A549 (cell line): Measurements from ENCODE around the gene ACTG1. TPM values are rescaled to one million over a fixed set of nuclear protein-coding genes. Genes with fewer than 3 reads are reported as not detected.

Source experiments
- ATAC-seq, 2 experiments: fragments of 200-7000 bp in 1 of 2; fragments of >200 bp in 1 of 2; cut with Nextera tagmentation in 1 of 2; cut with Tn5 transposase in 1 of 2; 3 replicates each; pipeline versions ENCODE4 v1.8.0 to v1.9.1; 2018 to 2020; ENCODE audit warnings: mild to moderate bottlenecking in 1 of 2, moderate library complexity in 1 of 2
- CTCF ChIA-PET: fragments of 300-600 bp; sonication (Branson Sonifier 250); formaldehyde crosslinking; extraction: SDS; loops from one replicate; lab custom pipeline; 2021; ENCODE audit warnings: antibody characterized with exemption, inconsistent platforms; lab: Yijun Ruan, JAX
- POLR2A ChIA-PET: fragments of 350-600 bp; formaldehyde crosslinking; extraction: SDS; loops from one replicate; lab custom pipeline; 2021; ENCODE audit warnings: antibody characterized with exemption, inconsistent platforms; lab: Yijun Ruan, JAX
- DNase-seq, 2 experiments: peaks; one replicate each; pipeline versions ENCODE4 v3.0.0 to v3.0.0-alpha.2; 2011 to 2016; ENCODE audit warnings: low read depth in 1 of 2, low spot score in 1 of 2
- FAIRE-seq: peaks from 2 replicates; lab custom pipeline; 2011; peaks lifted over from hg19 to GRCh38; lab: Jason Lieb, UNC
- H3K27ac ChIP-seq, 2 experiments: fragments of >200 bp; sonication (Bioruptor Twin); formaldehyde crosslinking; 3 replicates each; pipeline ENCODE4 v1.5.1; 2016 to 2017
- H3K4me1 ChIP-seq: fragments of >200 bp; sonication (Bioruptor Twin); formaldehyde crosslinking; 3 replicates; pipeline ENCODE4 v1.6.1; 2016
- H3K4me2 ChIP-seq: fragments of >200 bp; sonication (Bioruptor Twin); formaldehyde crosslinking; 3 replicates; pipeline ENCODE4 v1.6.1; 2016
- H3K4me3 ChIP-seq: fragments of >200 bp; sonication (Bioruptor Twin); formaldehyde crosslinking; 3 replicates; pipeline ENCODE4 v1.5.1; 2016
- H3K9me3 ChIP-seq: fragments of >200 bp; sonication (Bioruptor Twin); formaldehyde crosslinking; 3 replicates; pipeline ENCODE4 v1.6.1; 2016
- ATOH8 ChIP-seq: fragments of 250-450 bp; sonication (Bioruptor Pico); IDR thresholded peaks from 2 replicates; pipeline ENCODE4 v1.5.0; 2020; ENCODE audit warnings: low read depth, mild to moderate bottlenecking, moderate library complexity
- BHLHE40 ChIP-seq: IDR thresholded peaks from 2 replicates; pipeline ENCODE4 v1.6.1; 2012; ENCODE audit warnings: low read depth, low read length, inconsistent platforms
- CBX2 ChIP-seq: fragments of 200-600 bp; sonication (generic); IDR thresholded peaks from 2 replicates; pipeline ENCODE4 v1.6.1; 2016; ENCODE audit warnings: low read depth, mild to moderate bottlenecking, borderline replicate concordance
- CEBPB ChIP-seq, 2 experiments: fragments of >200 bp in 1 of 2; sonication (Bioruptor Twin) in 1 of 2; formaldehyde crosslinking in 1 of 2; IDR thresholded peaks; 2 replicates each; pipeline ENCODE4 v1.6.1; 2012 to 2016
- EHF ChIP-seq: fragments of 250-450 bp; sonication (Bioruptor Pico); IDR thresholded peaks from 2 replicates; pipeline ENCODE4 v1.5.0; 2020; ENCODE audit warnings: mild to moderate bottlenecking
- EHMT2 ChIP-seq: fragments of 200-600 bp; sonication (generic); IDR thresholded peaks from 2 replicates; pipeline ENCODE4 v1.6.1; 2016; ENCODE audit warnings: antibody characterized with exemption, low read depth, mild to moderate bottlenecking, moderate library complexity
- ESRRA ChIP-seq: fragments of 150-350 bp; IDR thresholded peaks from 2 replicates; pipeline ENCODE4 v1.6.1; 2014; ENCODE audit warnings: mild to moderate bottlenecking, low read length, borderline replicate concordance
- FOSL2 ChIP-seq, 2 experiments: fragments of 450-650 bp in 1 of 2; fragments of >200 bp in 1 of 2; sonication (Bioruptor Twin) in 1 of 2; formaldehyde crosslinking; IDR thresholded peaks; 2 replicates each; pipeline versions ENCODE4 v1.5.0 to v1.6.1; 2016 to 2020; ENCODE audit warnings: mild to moderate bottlenecking in 1 of 2, moderate library complexity in 1 of 2
- HOXB13 ChIP-seq: fragments of 250-450 bp; sonication (Bioruptor Pico); IDR thresholded peaks from 2 replicates; pipeline ENCODE4 v1.5.0; 2020; ENCODE audit warnings: low read depth, mild to moderate bottlenecking, moderate library complexity
- JUNB ChIP-seq: fragments of >200 bp; sonication (Bioruptor Twin); formaldehyde crosslinking; IDR thresholded peaks from 2 replicates; pipeline ENCODE4 v1.6.1; 2016
- MAZ ChIP-seq: fragments of 150-350 bp; IDR thresholded peaks from 2 replicates; pipeline ENCODE4 v1.6.1; 2014; ENCODE audit warnings: antibody characterized with exemption, low read depth, low read length, borderline replicate concordance
- MYC ChIP-seq: IDR thresholded peaks from 2 replicates; pipeline ENCODE4 v1.6.1; 2012; ENCODE audit warnings: mild to moderate bottlenecking, inconsistent platforms, low read length, improper control_type of control experiment, borderline replicate concordance
- REST ChIP-seq: fragments of 200-600 bp; sonication (generic); IDR thresholded peaks from 2 replicates; pipeline ENCODE4 v1.6.1; 2016; ENCODE audit warnings: antibody characterized with exemption, mild to moderate bottlenecking, moderate library complexity
- RNF2 ChIP-seq: fragments of 200-600 bp; sonication (generic); IDR thresholded peaks from 2 replicates; pipeline ENCODE4 v1.6.1; 2016; ENCODE audit warnings: low read depth, mild to moderate bottlenecking, antibody characterized with exemption, moderate library complexity, borderline replicate concordance
- SMC3 ChIP-seq: fragments of >200 bp; sonication (Bioruptor Twin); formaldehyde crosslinking; IDR thresholded peaks from 3 replicates; pipeline ENCODE4 v1.6.1; 2018; ENCODE audit warnings: inconsistent platforms
- ZC3H11A ChIP-seq: fragments of 450-650 bp; IDR thresholded peaks from 2 replicates; pipeline ENCODE4 v1.6.1; 2014; ENCODE audit warnings: antibody characterized with exemption, mild to moderate bottlenecking
- ZSCAN20 ChIP-seq: fragments of 250-450 bp; sonication (Bioruptor Pico); IDR thresholded peaks from 2 replicates; pipeline ENCODE4 v1.8.0; 2022; ENCODE audit warnings: mild to moderate bottlenecking, moderate library complexity
- WGBS: methylation state at CpG from one replicate; pipeline ENCODE4 v1.1.6; 2017; ENCODE audit errors: missing lambda C conversion rate; 5-methylcytosine and 5-hydroxymethylcytosine counted together
- polyA plus RNA-seq, 4 experiments: library from polyadenylated mRNA; depleted of rRNA in 3 of 4; stranded (reverse); fragments of >200 nt; fragmentation: RNase III in 1 of 4; extraction: RNeasy Plus Mini Kit Qiagen cat#74134 plus additional on column Dnase treatment in 1 of 4; gene quantifications; 2 replicates in 3 of 4; 3 replicates in 1 of 4; pipeline ENCODE4 v1.2.3, GENCODE V29; 2011 to 2017
- TF ChIP-seq, protein P1 (sequence below): fragments of >200 bp; sonication (Bioruptor Twin); formaldehyde crosslinking; IDR thresholded peaks from 2 replicates; pipeline ENCODE4 v1.6.1; 2016
- TF ChIP-seq, protein P2 (sequence below): fragments of 450-650 bp; IDR thresholded peaks from 2 replicates; pipeline ENCODE4 v1.6.1; 2014; ENCODE audit warnings: antibody characterized with exemption
- TF ChIP-seq, protein P3 (sequence below): fragments of >200 bp; sonication (Bioruptor Twin); formaldehyde crosslinking; IDR thresholded peaks from 3 replicates; pipeline ENCODE4 v1.5.1; 2016

ACTG1 gene
- polyA plus RNA-seq, 2 of the 4 experiments (the other 2 are of a cell fraction), result 2,042 to 7,263 TPM

- ChIA-PET POLR2A (no interaction called here), CTCF (interaction anchor here (0.8 to 1.3 kb wide), 2 partner anchors 15 to 24 kb away, joined by 3 to 4 read pairs; no protein-coding TSS in a partner anchor)
- Histone ChIP-seq H3K27ac (no peak overlapping the region), H3K9me3 (no peaks in the 10 kb centered on the region), H3K4me1 (peaks cover 7% of the 10 kb centered on the region; the same call in 2 of the 3 replicates), H3K4me2 (no peak overlapping the region), H3K4me3 (no peak overlapping the region)
- FAIRE-seq (no peak), DNase-seq (no peak), ATAC-seq (no peak)
- WGBS, result 89% methylated on average over 11 of the region's 13 CpGs
- TF ChIP-seq HOXB13 (CRISPR knock-in tag), result no peak
Measured at GRCh38 chr17:81469266-81469665, 43.3 kb downstream of the ACTG1 start.

GRCh38 chr17:81468770-81469121, 43.9 kb downstream of the ACTG1 start:
- POLR2A ChIA-PET, result no interaction called here
- no peak overlapping the region for H3K4me2 ChIP-seq
- no peak overlapping the region for H3K4me3 ChIP-seq
- FAIRE-seq, result no peak
- 87% methylated on average over 18 of the region's 18 CpGs for WGBS
- no peak for ATAC-seq
- H3K27ac ChIP-seq, result no peak overlapping the region
- TF ChIP-seq BHLHE40 (no peak), EHF (CRISPR knock-in tag) (no peak), RNF2 (no peak), CEBPB (IDR thresholded peaks at IDR 0.05) (no peak), JUNB (no peak), REST (no peak), CBX2 (no peak), ZC3H11A (no peak), ZSCAN20 (CRISPR knock-in tag) (no peak), FOSL2 (IDR thresholded peaks at IDR 0.05) (no peak), FOSL2 (CRISPR knock-in tag; IDR thresholded peaks at IDR 0.05) (no peak), EHMT2 (no peak), ESRRA (no peak), ATOH8 (no peak), SMC3 (no peak), MAZ (no peak), MYC (no peak)
- TF ChIP-seq, protein P1, sequence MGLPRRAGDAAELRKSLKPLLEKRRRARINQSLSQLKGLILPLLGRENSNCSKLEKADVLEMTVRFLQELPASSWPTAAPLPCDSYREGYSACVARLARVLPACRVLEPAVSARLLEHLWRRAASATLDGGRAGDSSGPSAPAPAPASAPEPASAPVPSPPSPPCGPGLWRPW, result no peak
- TF ChIP-seq, protein P2, sequence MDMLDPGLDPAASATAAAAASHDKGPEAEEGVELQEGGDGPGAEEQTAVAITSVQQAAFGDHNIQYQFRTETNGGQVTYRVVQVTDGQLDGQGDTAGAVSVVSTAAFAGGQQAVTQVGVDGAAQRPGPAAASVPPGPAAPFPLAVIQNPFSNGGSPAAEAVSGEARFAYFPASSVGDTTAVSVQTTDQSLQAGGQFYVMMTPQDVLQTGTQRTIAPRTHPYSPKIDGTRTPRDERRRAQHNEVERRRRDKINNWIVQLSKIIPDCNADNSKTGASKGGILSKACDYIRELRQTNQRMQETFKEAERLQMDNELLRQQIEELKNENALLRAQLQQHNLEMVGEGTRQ, result no peak
- TF ChIP-seq, protein P3, sequence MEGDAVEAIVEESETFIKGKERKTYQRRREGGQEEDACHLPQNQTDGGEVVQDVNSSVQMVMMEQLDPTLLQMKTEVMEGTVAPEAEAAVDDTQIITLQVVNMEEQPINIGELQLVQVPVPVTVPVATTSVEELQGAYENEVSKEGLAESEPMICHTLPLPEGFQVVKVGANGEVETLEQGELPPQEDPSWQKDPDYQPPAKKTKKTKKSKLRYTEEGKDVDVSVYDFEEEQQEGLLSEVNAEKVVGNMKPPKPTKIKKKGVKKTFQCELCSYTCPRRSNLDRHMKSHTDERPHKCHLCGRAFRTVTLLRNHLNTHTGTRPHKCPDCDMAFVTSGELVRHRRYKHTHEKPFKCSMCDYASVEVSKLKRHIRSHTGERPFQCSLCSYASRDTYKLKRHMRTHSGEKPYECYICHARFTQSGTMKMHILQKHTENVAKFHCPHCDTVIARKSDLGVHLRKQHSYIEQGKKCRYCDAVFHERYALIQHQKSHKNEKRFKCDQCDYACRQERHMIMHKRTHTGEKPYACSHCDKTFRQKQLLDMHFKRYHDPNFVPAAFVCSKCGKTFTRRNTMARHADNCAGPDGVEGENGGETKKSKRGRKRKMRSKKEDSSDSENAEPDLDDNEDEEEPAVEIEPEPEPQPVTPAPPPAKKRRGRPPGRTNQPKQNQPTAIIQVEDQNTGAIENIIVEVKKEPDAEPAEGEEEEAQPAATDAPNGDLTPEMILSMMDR, result no peak
- TF ChIP-seq, all 56 proteins: peak for 0
- no peaks in the 10 kb centered on the region for H3K9me3 ChIP-seq
- DNase-seq, result no peak
- H3K4me1 ChIP-seq, result peaks cover 10% of the 10 kb centered on the region; the same call in 2 of the 3 replicates
- CTCF ChIA-PET, result interaction anchor here (0.8 to 1.3 kb wide), 2 partner anchors 16 to 24 kb away, joined by 3 to 4 read pairs; no protein-coding TSS in a partner anchor
